Memory B cell (primary cell): ENCODE results near the gene EPB41.
A peak's percentile ranks its signal among the peaks of the same experiment; 100 is the strongest.

Source experiments
- ATAC-seq: fragments of 150-1000 bp; cut with Tn5 transposase; 2 replicates; pipeline ENCODE4 v1.10.0; 2021; ENCODE audit warnings: low read depth, mild to moderate bottlenecking, moderate library complexity
- DNase-seq, 2 donors: peaks; one replicate each; pipeline ENCODE4 v3.0.0; 2022; ENCODE audit warnings: low spot score in 2 of 2
- H3K27ac Mint-ChIP-seq: one replicate; pipeline ENCODE4 v1.8.0; 2022; ENCODE audit warnings: mild to moderate bottlenecking, moderate library complexity, mixed read lengths
- H3K27me3 Mint-ChIP-seq: one replicate; pipeline ENCODE4 v1.8.0; 2022; ENCODE audit warnings: mixed read lengths
- H3K36me3 Mint-ChIP-seq: one replicate; pipeline ENCODE4 v1.8.0; 2022; ENCODE audit warnings: mild to moderate bottlenecking, mixed read lengths
- H3K4me1 Mint-ChIP-seq: one replicate; pipeline ENCODE4 v1.8.0; 2022; ENCODE audit warnings: mixed read lengths
- H3K4me3 Mint-ChIP-seq: one replicate; pipeline ENCODE4 v1.8.0; 2022; ENCODE audit warnings: mild to moderate bottlenecking, moderate library complexity, mixed read lengths
- H3K9me3 Mint-ChIP-seq: one replicate; pipeline ENCODE4 v1.8.0; 2022; ENCODE audit warnings: mixed read lengths

EPB41 gene

DNA sequence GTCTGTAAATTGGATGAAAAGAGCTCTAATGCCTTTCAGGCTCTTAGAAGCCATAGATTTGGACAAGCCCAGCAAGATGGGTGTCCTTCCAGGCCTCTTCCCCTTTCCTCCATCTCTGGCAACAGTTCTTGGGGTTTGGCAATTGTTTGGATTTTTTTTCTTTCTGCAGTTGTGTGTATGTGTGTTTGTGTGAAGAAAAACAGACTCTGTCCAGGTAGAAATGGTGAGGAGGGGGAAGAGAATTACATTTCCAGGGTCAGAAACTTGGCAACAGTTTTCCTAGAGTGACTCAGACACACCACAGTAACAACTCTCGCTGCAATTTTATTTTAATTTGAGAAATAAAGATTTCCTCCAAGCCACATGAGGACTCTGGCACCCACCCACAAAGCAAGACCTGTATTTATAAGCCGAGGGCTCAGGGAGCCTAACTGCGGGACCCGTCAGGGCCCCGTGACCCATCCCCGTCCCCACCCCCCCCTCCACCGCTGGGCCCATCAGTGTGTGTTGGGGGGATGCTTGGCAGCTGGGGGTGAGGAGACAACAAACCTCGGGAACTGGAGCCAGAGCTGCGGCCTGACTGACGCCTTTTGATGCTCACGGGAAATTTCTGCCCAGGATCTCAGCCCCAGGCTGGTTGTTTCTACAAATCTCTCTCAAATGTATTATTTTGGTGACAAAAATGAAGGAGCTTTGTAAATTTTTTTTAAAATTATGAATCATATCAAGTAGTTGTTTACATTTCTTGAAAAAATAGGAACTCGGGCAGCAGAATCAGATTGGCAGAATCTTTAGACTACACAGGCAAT is 205.0 kb downstream of the EPB41 start:
- Mint-ChIP-seq H3K9me3 (no peaks in the 10 kb centered on the region), H3K27ac (no peak overlapping the region), H3K4me3 (no peak overlapping the region), H3K4me1 (peaks cover 6% of the 10 kb centered on the region), H3K27me3 (no peaks in the 10 kb centered on the region), H3K36me3 (peaks cover 23% of the 10 kb centered on the region)
- ATAC-seq (no peak), DNase-seq (no peak)

DNA sequence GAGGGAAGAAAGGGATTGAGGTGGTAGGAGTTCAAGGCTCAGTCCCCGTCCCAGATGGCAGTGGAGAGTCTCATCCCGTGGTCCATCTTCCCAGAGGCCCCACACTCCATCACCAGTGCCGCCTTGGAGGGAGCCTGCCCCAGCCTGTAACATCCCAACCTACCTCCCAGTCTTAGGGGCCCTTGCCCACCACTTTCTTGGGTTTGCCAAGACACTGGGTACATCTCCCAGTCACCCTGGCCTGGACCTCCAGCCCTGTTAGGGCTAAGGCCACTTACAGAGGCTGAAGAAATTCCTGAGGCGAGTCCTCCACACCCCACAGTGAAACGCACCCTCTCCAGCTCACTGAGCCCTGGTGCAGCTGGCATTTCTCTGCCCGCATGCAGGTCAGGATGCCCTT is 206.0 kb downstream of the EPB41 start:
- Mint-ChIP-seq H3K4me3 (no peak overlapping the region), H3K9me3 (no peaks in the 10 kb centered on the region), H3K4me1 (peaks cover 9% of the 10 kb centered on the region), H3K36me3 (peaks cover 21% of the 10 kb centered on the region), H3K27ac (no peak overlapping the region), H3K27me3 (peaks cover 2% of the 10 kb centered on the region)
- DNase-seq (no peak), ATAC-seq (no peak)

DNA sequence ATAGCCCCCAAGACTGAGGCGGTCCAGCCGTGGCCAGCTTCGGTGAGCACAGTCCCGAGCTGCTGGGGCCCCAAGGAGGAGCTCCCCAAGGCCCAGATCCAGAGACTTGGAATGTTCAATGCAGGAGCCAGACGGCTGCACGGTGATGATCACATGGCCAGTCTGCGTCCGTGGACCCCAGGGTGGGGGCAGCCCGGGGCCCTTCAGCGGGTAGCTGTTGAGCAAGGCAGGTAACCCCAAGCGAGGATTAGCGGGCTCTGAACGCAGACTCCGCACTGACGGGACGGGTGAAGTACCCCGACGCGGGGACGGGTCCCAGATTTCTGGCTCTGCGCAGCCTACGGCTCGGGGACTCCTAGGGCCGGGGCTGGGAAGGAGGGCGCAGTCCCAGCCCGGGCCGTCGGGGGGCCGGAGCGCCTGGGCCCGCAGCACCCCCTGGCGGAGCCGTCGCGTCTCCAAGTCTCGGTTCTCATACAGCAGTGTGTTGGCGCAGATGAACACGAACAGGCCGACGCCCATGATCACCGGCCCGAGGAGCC is 206.6 kb downstream of the EPB41 start:
- Mint-ChIP-seq H3K9me3 (no peaks in the 10 kb centered on the region), H3K4me3 (no peak overlapping the region), H3K27ac (no peak overlapping the region), H3K27me3 (peaks cover 9% of the 10 kb centered on the region), H3K4me1 (peaks cover 15% of the 10 kb centered on the region), H3K36me3 (peaks cover 22% of the 10 kb centered on the region)
- ATAC-seq (peak; percentile 85), DNase-seq (peak; percentile 70 to 76)

DNA sequence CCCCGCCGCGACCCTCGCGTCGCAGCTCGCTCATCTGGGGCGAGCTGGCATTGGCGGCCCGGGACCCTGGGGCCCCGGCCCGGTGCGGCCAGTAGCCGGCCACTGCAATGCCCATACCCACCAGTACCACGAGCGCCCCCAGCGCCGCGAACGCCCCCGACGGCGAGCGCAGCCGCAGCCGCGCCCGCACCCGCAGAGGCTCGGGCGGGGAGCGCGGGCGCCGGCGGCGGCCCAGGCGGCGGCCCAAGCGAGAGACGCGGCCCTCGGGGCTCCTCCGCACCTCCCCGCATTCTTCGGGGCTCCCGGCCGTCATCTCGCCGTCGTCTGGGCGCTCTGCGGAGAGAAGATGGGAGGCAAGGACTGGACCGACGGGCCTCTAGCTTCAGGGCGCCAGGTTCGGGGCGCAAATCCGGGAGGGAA is 207.2 kb downstream of the EPB41 start:
- no peak for DNase-seq
- H3K27ac Mint-ChIP-seq: no peak overlapping the region
- H3K4me3 Mint-ChIP-seq: peak overlapping the region; percentile 8
- H3K9me3 Mint-ChIP-seq: no peaks in the 10 kb centered on the region
- H3K36me3 Mint-ChIP-seq: peaks cover 20% of the 10 kb centered on the region
- H3K4me1 Mint-ChIP-seq: peaks cover 15% of the 10 kb centered on the region
- peaks cover 10% of the 10 kb centered on the region for H3K27me3 Mint-ChIP-seq
- peak; percentile 28 for ATAC-seq

DNA sequence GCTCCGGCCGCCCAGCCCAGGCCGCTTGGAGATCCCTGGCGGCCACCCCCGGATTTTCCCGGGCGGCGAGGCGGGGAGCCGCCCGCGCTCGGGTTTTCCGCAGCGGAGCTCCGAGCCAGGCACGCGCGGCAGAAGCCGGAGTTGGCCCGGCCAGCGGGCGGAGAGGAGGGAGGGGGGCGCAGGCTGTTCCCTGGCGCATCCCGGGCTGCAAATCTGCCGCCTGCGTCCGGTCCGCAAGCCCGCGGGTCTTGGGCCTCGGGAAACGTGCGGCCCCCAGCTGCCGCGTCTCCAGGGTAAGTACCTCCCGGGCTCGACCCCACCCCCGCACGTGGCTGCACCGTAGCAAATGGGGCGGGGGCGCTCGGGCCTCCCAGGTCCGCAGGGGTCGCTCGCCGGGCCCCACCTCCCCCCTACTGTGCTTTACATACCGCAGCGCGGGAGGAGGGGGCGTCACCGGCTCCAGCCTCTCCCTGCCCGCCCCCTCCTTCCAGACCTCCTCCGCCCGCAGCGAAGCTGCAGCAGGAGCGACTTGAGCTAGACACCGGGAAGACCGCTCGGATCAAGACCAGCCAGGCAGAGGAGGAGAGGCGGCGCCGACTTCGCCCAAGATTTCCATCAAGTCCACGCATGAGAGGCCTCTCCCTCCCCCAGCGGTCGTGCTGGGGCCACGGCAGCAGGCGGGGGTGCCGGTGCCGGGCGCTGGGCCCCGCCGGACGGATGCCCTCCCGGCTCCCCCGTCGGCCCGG is 207.7 kb downstream of the EPB41 start:
- DNase-seq (no peak), ATAC-seq (no peak)
- peaks cover 10% of the 10 kb centered on the region for H3K27me3 Mint-ChIP-seq
- no peak overlapping the region for H3K27ac Mint-ChIP-seq
- H3K4me3 Mint-ChIP-seq: peak overlapping the region; percentile 41
- no peaks in the 10 kb centered on the region for H3K9me3 Mint-ChIP-seq
- peaks cover 15% of the 10 kb centered on the region for H3K4me1 Mint-ChIP-seq
- peaks cover 16% of the 10 kb centered on the region for H3K36me3 Mint-ChIP-seq

DNA sequence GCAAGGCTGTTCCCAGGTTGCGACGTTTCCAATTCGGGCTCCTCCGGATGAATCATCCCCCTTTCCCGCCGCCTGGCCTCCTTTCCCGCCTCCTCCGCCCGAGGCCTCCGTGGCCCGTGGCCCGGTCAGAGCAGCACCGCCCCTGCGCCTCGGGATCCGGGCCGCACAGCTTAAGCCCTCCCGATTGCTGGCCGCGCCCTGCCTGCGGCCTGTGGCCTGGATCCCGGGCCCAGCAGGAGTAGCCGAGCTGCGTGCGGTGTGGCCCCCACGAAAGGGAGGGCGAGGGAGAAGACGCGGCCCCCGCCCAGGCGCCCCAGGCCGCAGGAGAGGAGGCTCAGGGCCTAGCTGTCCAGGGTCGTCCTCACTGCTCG is 208.3 kb downstream of the EPB41 start:
- no peak overlapping the region for H3K27ac Mint-ChIP-seq
- H3K4me1 Mint-ChIP-seq: peaks cover 15% of the 10 kb centered on the region
- H3K27me3 Mint-ChIP-seq: peaks cover 10% of the 10 kb centered on the region
- DNase-seq: peak; percentile 18 to 46
- peaks cover 10% of the 10 kb centered on the region for H3K36me3 Mint-ChIP-seq
- H3K9me3 Mint-ChIP-seq: no peaks in the 10 kb centered on the region
- ATAC-seq: no peak
- H3K4me3 Mint-ChIP-seq: peak overlapping the region; percentile 84

DNA sequence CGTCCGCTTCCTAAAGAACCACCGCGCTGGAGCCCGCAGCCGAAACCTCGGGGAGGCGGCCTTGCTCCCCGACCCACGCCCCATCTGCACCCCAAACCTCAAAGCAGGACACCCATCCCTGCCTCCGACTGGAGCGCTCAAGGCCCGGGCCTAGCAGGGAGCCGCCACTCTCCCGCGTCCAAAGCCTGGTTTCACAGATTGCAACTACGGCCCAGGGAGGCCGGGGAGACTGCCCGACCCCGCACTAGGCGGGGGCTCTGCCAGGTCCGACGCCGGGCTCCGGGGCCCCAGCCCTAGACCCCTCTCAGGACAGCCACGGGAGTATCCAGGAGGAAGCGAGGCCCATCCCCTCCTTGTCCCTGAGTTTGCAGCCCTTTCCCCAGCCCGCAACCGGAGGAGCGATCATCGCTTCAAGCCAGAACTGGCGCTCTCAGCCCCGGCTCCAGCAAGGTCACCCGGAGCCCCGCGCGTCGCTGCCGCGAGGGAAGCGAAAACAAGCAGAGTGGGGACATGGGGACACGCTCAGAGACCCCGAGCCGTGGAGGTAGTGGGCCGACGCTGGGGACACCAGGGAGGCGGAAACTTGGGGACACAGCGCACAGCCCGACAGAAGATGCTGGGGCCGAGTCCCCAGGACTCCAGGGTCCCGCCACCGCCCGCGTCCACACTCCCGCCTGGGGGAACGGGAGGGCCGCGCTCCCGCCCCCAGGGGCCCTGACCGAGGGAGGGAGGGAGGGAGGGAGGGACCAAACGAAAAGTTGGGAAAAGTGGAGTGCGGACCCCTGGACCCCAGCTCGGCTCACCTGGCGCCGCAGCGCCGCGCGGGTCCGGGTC is 208.9 kb downstream of the EPB41 start:
- peak overlapping the region; percentile 84 for H3K4me3 Mint-ChIP-seq
- H3K36me3 Mint-ChIP-seq: peaks cover 10% of the 10 kb centered on the region
- peaks cover 15% of the 10 kb centered on the region for H3K4me1 Mint-ChIP-seq
- H3K9me3 Mint-ChIP-seq: no peaks in the 10 kb centered on the region
- DNase-seq (peak; percentile 26 to 55), ATAC-seq (no peak)
- no peak overlapping the region for H3K27ac Mint-ChIP-seq
- H3K27me3 Mint-ChIP-seq: peaks cover 10% of the 10 kb centered on the region

DNA sequence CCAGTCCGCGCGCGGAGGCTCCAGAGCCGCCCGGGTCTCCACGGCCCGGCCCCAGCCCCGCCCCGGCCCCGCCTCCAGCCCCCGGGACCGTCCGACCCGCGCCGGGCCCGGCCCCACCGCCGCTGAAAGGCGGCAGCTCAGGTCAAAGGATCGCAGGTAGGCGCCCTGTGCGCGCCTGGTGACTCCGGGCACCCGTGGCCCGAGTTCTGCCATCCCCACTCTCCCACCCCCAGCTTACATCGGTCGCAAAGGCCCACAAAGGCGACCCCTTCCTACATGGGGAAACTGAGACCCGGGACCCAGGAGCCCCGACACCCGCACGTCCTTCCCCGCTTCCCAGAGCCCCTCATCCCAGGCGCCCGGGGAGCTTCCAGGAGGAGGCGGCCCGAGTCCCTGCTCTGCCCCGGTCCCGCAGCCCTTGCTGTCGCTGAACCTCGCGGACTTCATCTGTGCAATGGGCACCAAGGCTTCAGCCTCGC is 209.6 kb downstream of the EPB41 start, which contains the start of gene TMEM200B:
Gene TMEM200B, minus strand, starts transcription at position 17 of the 479 bp plus-strand sequence. CDS start 2,075 bp downstream, outside the sequence.
- peaks cover 5% of the 10 kb centered on the region for H3K36me3 Mint-ChIP-seq
- H3K27ac Mint-ChIP-seq: no peak within 1 kb of the TSS
- no peaks in the 10 kb centered on the region for H3K9me3 Mint-ChIP-seq
- peaks cover 15% of the 10 kb centered on the region for H3K4me1 Mint-ChIP-seq
- DNase-seq (no peak), ATAC-seq (no peak)
- H3K27me3 Mint-ChIP-seq: peaks cover 10% of the 10 kb centered on the region
- peak within 1 kb of the TSS; percentile 84 for H3K4me3 Mint-ChIP-seq

DNA sequence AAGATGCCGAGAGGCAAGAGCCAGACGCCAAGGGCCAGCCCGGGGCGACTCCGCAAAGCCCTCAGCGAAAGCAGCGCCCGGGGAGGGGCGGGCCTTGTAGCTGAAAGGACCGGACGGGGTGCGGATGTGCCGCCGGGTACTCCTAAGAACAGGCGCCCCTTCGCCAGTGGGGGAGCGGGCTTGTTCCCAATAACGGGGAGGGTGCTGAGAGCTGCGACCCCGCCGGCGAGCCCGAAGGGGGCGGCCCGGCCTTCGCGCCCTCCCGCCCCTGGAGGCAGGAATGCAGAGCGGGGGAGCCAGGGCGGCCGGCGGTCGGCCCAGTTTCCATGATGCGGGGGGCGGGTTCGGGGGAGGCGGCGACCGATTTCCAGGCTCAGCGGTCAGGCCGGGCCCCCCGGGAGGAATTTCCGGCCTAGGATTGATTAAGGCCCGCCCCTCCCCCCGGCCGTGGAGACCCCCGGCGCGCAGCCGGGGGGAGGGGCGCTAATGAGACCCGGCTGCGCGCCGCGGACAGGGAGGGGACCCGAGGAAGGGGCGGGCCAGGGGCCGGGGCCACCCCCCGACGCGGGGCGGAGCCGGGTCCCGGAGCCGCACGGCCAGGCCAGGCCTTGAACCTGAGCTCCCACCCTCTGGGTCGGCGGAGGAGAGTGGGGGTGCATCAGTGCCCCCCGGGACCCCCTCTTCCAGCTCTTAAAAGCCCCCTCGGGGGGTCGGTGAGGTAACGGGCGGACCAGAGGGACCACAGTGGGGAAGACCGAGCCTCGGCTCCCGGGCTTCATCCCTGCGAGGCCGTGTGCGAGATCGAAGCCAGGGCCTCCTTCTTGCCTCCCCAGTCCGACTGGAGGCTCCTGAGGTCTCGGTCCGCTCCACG is 210.2 kb downstream of the EPB41 start:
- H3K36me3 Mint-ChIP-seq: peaks cover 3% of the 10 kb centered on the region
- peaks cover 15% of the 10 kb centered on the region for H3K4me1 Mint-ChIP-seq
- H3K9me3 Mint-ChIP-seq: no peaks in the 10 kb centered on the region
- H3K27ac Mint-ChIP-seq: no peak overlapping the region
- peak overlapping the region; percentile 84 for H3K4me3 Mint-ChIP-seq
- ATAC-seq: peak; percentile 31
- peaks cover 10% of the 10 kb centered on the region for H3K27me3 Mint-ChIP-seq
- DNase-seq: peak; percentile 34 to 59

DNA sequence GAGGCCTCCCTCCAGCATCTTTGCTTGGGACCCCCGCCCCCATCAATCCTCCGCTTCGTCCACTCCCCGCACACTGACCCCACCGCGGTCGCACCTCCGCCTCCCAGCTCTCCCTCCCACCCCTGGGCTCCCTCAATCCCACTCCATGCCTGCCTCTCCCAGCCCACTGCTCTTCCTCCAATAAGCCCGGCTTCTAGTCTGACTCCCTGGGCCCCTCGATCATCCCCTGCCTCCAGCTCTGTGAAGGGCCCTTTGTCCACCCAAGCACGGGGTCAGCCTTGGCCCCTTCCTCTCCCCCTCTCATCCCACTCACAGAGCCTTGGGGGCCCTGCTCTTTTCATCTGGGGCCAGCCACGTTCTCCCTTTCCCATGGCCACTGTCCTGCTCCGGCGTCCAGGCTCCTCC is 210.9 kb downstream of the EPB41 start:
- no peak for DNase-seq
- Mint-ChIP-seq H3K27ac (peak overlapping the region; percentile 3), H3K36me3 (peaks cover 3% of the 10 kb centered on the region), H3K4me1 (peaks cover 15% of the 10 kb centered on the region), H3K4me3 (peak overlapping the region; percentile 83), H3K27me3 (peaks cover 10% of the 10 kb centered on the region), H3K9me3 (no peaks in the 10 kb centered on the region)
- no peak for ATAC-seq

DNA sequence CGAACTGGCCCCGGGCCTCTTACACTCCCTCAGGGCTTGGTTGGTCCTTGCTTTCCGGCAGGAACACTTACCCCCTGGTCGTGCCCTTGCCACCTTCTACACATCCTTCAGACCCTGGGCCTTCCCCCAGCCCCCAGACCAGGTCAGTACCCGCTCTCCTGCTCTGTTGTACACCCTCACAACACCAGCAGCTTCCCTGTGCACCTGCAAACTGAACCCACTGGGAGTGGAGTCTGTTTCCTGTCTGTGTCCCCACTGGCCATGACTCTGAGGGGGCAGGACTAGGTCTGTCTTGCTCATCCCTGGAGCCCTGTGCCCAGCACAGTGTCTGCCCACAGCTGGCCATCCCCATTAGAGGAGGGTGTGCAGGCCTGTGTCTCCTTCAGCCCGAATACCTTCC is 211.4 kb downstream of the EPB41 start:
- Mint-ChIP-seq H3K27ac (peak overlapping the region; percentile 26), H3K4me3 (peak overlapping the region; percentile 83), H3K4me1 (peaks cover 15% of the 10 kb centered on the region), H3K36me3 (peaks cover 3% of the 10 kb centered on the region), H3K27me3 (peaks cover 10% of the 10 kb centered on the region), H3K9me3 (no peaks in the 10 kb centered on the region)
- no peak for DNase-seq
- ATAC-seq: no peak

DNA sequence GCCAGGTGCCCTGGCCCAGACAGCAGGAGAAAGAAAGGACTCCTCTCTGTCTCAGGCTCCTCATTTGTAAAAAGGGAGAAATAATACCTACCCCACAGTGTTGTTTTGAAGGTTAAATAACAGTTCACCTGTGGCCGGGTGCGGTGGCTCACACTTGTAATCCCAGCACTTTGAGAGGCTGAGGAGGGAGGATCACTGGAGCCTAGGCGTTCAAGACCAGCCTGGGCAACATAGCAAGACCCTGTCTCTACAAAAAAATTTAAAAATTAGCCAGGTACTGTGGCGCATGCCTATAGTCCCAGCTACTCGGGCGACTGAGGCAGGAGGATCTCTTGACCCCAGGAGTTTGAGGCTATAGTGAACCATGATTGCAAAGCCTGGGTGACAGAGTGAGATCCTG is 211.8 kb downstream of the EPB41 start:
- Mint-ChIP-seq H3K9me3 (no peaks in the 10 kb centered on the region), H3K27ac (peak overlapping the region; percentile 26), H3K27me3 (peaks cover 10% of the 10 kb centered on the region), H3K36me3 (peaks cover 3% of the 10 kb centered on the region), H3K4me3 (peak overlapping the region; percentile 83), H3K4me1 (peaks cover 15% of the 10 kb centered on the region)
- ATAC-seq: no peak
- DNase-seq: no peak

DNA sequence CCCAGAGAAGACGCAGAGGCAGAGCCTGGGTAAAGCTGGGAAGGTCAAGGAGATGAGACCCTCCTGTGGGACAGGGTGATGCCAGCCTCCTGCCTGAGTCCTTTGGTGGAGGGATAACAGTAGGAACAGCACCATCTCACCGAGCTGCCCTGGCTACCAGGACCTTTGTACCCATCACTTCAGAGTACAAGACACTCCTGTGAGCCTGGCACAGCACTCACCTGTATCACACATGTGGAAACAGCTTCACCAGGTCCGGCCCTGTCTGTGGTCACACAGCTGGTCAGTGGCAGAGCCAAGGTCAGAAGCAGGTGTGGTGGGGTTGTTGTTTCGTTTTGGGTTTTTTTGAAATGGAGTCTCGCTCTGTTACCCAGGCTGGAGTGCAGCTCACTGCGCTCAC is 214.4 kb downstream of the EPB41 start:
- Mint-ChIP-seq H3K27me3 (peaks cover 10% of the 10 kb centered on the region), H3K4me3 (no peak overlapping the region), H3K36me3 (peaks cover 3% of the 10 kb centered on the region), H3K9me3 (no peaks in the 10 kb centered on the region), H3K4me1 (peaks cover 11% of the 10 kb centered on the region), H3K27ac (no peak overlapping the region)
- ATAC-seq (no peak), DNase-seq (no peak)
